Measurements from ENCODE around the gene TP53RK. TPM values are rescaled to one million over a fixed set of nuclear protein-coding genes. Genes with fewer than 3 reads are reported as not detected.

Gene TP53RK
- total RNA-seq, 4 donors from 2014 or later: 7.4 to 12.1 (median 10.6) TPM

DNA sequence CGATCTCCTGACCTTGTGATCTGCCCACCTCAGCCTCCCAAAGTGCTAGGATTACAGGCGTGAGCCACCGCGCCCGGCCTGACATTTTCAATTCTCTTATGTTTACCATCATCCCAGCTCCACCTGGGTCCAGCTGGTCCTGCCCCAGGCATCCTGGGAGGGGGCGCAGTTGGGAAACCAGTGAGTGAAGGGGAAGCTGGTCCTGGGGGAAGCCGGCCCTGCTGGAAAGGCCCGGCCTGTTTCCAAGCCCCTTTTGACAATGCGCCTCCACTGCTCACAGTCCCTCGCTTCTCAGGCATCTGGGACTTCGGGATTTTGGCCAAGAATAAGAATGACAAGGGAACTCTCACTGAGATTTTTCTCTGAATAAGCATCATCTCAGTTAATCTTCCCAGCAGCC, 52.2 kb downstream of the TP53RK start:
- no peak for TF ChIP-seq POLR2A (IDR thresholded peaks at IDR 0.05)
- TF ChIP-seq, protein P1, sequence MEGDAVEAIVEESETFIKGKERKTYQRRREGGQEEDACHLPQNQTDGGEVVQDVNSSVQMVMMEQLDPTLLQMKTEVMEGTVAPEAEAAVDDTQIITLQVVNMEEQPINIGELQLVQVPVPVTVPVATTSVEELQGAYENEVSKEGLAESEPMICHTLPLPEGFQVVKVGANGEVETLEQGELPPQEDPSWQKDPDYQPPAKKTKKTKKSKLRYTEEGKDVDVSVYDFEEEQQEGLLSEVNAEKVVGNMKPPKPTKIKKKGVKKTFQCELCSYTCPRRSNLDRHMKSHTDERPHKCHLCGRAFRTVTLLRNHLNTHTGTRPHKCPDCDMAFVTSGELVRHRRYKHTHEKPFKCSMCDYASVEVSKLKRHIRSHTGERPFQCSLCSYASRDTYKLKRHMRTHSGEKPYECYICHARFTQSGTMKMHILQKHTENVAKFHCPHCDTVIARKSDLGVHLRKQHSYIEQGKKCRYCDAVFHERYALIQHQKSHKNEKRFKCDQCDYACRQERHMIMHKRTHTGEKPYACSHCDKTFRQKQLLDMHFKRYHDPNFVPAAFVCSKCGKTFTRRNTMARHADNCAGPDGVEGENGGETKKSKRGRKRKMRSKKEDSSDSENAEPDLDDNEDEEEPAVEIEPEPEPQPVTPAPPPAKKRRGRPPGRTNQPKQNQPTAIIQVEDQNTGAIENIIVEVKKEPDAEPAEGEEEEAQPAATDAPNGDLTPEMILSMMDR (IDR thresholded peaks at IDR 0.05): no peak
- no peak overlapping the region for H3K4me3 ChIP-seq
- no peaks in the 10 kb centered on the region for H3K4me1 ChIP-seq
- H3K36me3 ChIP-seq: no peaks in the 10 kb centered on the region
- H3K27ac ChIP-seq: no peak overlapping the region
- no peak for DNase-seq
- H3K27me3 ChIP-seq: no peaks in the 10 kb centered on the region
- no peaks in the 10 kb centered on the region for H3K9me3 ChIP-seq

GRCh38 chr20:46636514-46636913, 52.7 kb downstream of the TP53RK start:
- no peaks in the 10 kb centered on the region for H3K4me1 ChIP-seq
- H3K9me3 ChIP-seq: no peaks in the 10 kb centered on the region
- no peak for TF ChIP-seq POLR2A (IDR thresholded peaks at IDR 0.05)
- TF ChIP-seq, protein P1 (IDR thresholded peaks at IDR 0.05): no peak
- no peak for DNase-seq
- no peaks in the 10 kb centered on the region for H3K36me3 ChIP-seq
- H3K4me3 ChIP-seq: no peak overlapping the region
- no peaks in the 10 kb centered on the region for H3K27me3 ChIP-seq
- H3K27ac ChIP-seq: no peak overlapping the region

DNA sequence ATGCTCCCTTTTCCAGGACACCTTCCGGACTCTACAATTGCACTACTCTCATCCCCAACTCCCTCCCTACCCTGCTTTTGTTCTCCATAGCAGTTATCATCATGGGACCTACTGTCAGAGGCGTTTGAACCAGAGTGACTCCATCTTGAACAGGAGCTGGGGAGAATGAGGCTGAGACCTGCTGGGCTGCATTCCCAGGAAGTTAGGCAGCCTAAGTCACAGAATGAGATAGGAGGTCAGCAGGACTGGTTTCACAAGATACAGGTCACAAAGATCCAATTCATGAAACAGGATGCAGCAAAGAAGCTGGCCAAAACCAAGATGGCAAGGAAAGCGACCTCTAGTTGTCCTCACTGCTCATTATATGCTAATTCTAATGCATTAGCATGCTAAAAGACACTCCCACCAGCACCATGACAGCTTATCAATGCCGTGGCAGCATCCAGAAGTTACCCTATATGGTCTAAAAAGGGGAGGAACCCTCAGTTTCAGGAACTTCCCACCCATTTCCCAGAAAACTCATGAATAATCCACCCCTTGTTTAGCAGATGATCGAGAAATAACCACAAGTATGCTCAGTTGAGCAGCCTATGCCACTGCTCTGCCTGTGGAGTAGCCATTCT, 53.6 kb downstream of the TP53RK start:
- H3K4me1 ChIP-seq: no peaks in the 10 kb centered on the region
- DNase-seq: no peak
- H3K27me3 ChIP-seq: no peaks in the 10 kb centered on the region
- no peak overlapping the region for H3K4me3 ChIP-seq
- H3K36me3 ChIP-seq: no peaks in the 10 kb centered on the region
- no peak for TF ChIP-seq POLR2A (IDR thresholded peaks at IDR 0.05)
- TF ChIP-seq, protein P1 (IDR thresholded peaks at IDR 0.05): no peak
- no peak overlapping the region for H3K27ac ChIP-seq
- H3K9me3 ChIP-seq: no peaks in the 10 kb centered on the region

DNA sequence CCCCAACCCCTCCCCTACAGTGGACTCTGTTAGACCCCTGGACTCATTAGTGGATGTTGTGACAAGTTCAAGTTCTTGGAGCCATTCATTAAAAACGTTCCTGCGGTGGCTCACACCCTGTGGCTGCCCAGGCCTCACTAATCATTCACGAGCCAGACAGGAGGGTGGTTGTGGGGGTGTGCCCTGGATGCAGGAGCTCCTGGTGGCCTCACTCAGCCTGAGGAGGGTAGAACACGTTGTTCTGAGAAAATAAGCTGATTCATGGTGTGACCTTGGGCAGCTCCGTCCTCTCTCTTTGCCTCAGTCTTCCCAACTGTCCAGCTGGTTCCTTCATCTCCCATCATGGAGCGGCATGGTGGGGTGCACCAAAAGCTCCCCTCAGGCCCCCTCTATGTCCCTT, 54.7 kb downstream of the TP53RK start:
- Histone ChIP-seq H3K4me3 (no peak overlapping the region), H3K4me1 (no peaks in the 10 kb centered on the region), H3K9me3 (peaks cover 0 to 3% (median 0%) of the 10 kb centered on the region in 4 donors), H3K36me3 (no peaks in the 10 kb centered on the region), H3K27ac (no peak overlapping the region), H3K27me3 (no peaks in the 10 kb centered on the region)
- TF ChIP-seq POLR2A (IDR thresholded peaks at IDR 0.05): no peak
- TF ChIP-seq, protein P1 (IDR thresholded peaks at IDR 0.05): no peak
- DNase-seq: no peak

Other genes with a start within 250 kb of the TP53RK start
- 10 to 100 TPM in 1 of 4 donors, 1 to 10 TPM in 3; 4.4 to 19.8 (median 6.2) TPM for gene ZNF334, start 175.9 kb downstream of the TP53RK start, total RNA-seq
- not detected for gene OCSTAMP, start 138.8 kb downstream of the TP53RK start, total RNA-seq
- 10 to 100 TPM in 1 of 4 donors, 1 to 10 TPM in 1, not detected in 2; 1.3 to 10.7 TPM for gene SLC13A3, start 38.0 kb downstream of the TP53RK start, total RNA-seq
- gene SLC2A10, start 20.2 kb upstream of the TP53RK start, total RNA-seq: 10 to 100 TPM in 3 of 4 donors, 1 to 10 TPM in 1; 8.3 to 19.0 (median 15.4) TPM
- gene EYA2, start 205.4 kb upstream of the TP53RK start, total RNA-seq: 1 to 10 TPM in 1 of 4 donors, under 1 TPM in 1, not detected in 2; 0.40 to 1.7 TPM

All from Peyer's patch (tissue), 4 donors.